Nucleus accumbens (tissue), 56 donors: ENCODE data around the gene USP37.

Source experiments
- DNase-seq, 56 donors: peaks; one replicate each; lab custom pipeline; 2025; lab: John Stamatoyannopoulos, UW

The USP37 gene

GRCh38 chr2:218482651-218483050, 85.5 kb downstream of the USP37 start:
- DNase-seq = no peak

- DNase-seq = no peak
These were observed 88.6 kb downstream of the USP37 start for GRCh38 chr2:218479595-218479994.

GRCh38 chr2:218478544-218478943, 89.6 kb downstream of the USP37 start:
- no peak for DNase-seq

- DNase-seq = no peak
These were observed 90.9 kb downstream of the USP37 start for GRCh38 chr2:218477247-218477646.

- DNase-seq = no peak
These were observed 91.5 kb downstream of the USP37 start for GRCh38 chr2:218476676-218477075.

- DNase-seq = no peak
These were observed 93.6 kb downstream of the USP37 start for GRCh38 chr2:218474527-218474926.

GRCh38 chr2:218472988-218473387, 95.2 kb downstream of the USP37 start:
- DNase-seq = no peak

- no peak for DNase-seq
These were observed 96.2 kb downstream of the USP37 start for GRCh38 chr2:218471982-218472381.

GRCh38 chr2:218471036-218471435, 97.1 kb downstream of the USP37 start:
- DNase-seq = no peak

- no peak for DNase-seq
These were observed 97.7 kb downstream of the USP37 start for GRCh38 chr2:218470448-218470847.

GRCh38 chr2:218465987-218466633, 102.0 kb downstream of the USP37 start:
- DNase-seq = no peak

- no peak for DNase-seq
These were observed 109.6 kb downstream of the USP37 start for GRCh38 chr2:218458598-218458997.

GRCh38 chr2:218456849-218457248, 111.3 kb downstream of the USP37 start:
- no peak for DNase-seq

- no peak for DNase-seq
These were observed 116.1 kb downstream of the USP37 start for GRCh38 chr2:218452079-218452478.

- no peak for DNase-seq
These were observed 119.2 kb downstream of the USP37 start for GRCh38 chr2:218448934-218449333.

GRCh38 chr2:218447072-218447471, 121.1 kb downstream of the USP37 start:
- no peak for DNase-seq

GRCh38 chr2:218446547-218446946, 121.6 kb downstream of the USP37 start:
- DNase-seq = no peak

- no peak for DNase-seq
These were observed 122.5 kb downstream of the USP37 start for GRCh38 chr2:218445602-218446001.

- DNase-seq = no peak
These were observed 123.3 kb downstream of the USP37 start for GRCh38 chr2:218444692-218445357.

- no peak for DNase-seq
These were observed 129.6 kb downstream of the USP37 start for GRCh38 chr2:218438596-218438995.

- no peak for DNase-seq
These were observed 130.2 kb downstream of the USP37 start for GRCh38 chr2:218437969-218438368.

GRCh38 chr2:218436992-218437391, 131.2 kb downstream of the USP37 start:
- no peak for DNase-seq
